DMS79 treated with DMSO at 0.1 percent for 48 hours (cell line): ENCODE measurements around the gene ARPC1A.
"Not testable (repeated sequence)": the region's sequence is repeated elsewhere in the genome, so short reads cannot be mapped to it uniquely, and the experiment has no call there.

Source experiments
- DNase-seq: peaks from one replicate; lab custom pipeline; 2025; lab: John Stamatoyannopoulos, UW

The ARPC1A gene

DNA sequence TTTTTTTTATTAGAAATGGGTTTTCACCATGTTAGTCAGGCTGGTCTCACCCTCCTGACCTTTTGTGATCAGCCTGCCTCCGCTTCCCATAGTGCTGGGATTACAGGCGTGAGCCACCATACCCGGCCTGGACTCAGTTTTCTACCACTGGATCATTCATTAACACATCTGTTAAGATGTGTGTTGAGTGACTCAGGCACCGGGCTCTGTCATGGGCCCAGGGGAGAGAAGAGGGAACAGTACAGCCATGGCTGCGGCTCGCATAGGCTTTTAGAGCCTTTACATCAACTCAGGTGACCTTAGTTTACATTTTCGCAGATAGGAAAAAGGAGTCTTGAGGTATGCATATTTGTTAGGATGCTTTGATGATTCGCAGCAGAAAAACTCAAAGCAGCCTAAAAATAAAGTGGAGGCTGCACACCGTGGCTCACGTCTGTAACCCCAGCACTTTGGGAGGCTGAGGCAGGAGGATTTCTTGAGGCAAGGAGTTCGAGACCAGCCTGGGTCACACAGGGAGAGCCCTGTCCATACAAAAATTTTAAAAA lies 45.8 kb downstream of the ARPC1A start:
- no peak for DNase-seq

DNA sequence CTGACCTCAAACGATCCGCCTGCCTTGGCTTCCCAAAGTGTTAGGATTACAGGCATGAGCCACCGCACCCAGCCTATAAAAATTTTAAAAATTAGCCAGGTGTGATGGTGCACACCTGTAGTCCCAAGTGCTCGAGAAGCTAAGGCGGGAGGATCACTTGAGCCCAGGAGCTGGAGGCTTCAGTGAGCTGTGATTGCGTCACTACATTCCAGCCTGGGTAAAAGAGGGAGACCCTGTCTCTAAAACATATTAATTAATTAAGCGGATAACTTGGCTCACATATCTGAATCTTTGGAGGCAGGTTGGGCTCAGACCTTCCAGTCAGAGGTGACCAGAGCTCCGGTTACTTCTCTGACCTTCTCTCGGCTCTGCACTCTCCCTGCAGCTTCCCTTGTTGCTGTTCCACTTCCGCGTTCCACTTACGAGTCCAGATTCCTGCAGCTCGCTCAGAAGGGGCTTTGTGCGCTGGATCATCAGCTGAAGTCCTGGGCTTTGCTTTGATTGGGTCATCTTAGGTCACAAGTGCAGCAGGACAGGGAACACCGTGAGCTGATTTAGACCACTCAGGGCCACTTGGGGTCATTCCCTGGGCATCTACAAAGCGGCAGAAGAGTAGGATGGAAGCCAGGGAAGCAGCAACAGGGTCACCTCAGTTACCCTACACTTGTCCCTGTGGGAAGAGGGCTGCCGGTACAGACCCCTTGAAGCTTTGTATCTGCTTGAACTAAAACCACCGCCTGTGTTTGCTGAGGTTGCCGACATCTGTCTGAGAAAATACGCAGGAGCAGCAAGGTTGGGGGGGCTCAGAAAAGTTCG lies 46.8 kb downstream of the ARPC1A start:
- DNase-seq: peak; percentile 78

DNA sequence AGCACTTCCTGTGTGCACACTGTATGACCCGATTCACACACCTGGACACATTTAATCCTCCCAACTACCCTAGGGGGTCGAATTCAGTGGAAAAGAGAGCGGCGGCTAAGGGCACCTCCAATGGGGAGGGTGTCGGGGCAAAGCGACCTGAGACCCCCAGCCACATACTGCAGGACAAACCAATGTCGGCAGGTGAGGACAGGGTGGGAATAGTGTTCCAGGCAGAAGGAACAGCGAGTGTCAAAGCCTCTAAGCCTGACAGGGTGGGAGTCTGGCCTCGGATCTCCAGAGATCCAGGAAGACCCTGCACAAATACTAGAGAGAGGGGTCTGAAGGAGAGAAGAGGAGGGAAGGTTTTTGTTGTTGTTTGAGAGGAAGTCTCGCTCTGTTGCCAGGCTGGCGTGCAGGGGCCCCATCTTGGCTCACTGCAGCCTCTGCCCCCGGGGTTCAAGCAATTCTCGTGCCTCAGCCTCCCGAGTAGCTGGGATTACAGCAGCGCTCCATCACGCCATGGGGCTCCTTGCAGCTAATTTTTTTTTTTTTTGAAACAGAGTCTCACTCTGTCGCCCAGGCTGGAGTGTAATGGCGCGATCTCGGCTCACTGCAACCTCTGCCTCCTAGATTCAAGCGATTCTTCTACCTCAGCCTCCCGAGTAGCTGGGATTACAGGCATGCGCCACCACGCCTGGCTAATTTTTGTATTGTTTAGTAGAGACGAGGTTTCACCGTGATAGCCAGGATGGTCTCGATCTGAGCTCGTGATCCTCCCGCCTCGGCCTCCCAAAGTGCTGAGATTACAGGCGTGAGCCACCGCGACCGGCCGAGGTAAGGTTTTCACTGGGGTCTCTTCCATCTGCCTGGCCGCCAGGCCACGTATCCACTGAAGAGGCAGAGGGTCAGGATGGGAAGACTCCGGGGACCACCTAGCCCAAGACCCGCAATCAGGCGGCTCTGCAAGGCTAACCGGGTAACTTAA lies 47.7 kb downstream of the ARPC1A start:
- DNase-seq: no peak

DNA sequence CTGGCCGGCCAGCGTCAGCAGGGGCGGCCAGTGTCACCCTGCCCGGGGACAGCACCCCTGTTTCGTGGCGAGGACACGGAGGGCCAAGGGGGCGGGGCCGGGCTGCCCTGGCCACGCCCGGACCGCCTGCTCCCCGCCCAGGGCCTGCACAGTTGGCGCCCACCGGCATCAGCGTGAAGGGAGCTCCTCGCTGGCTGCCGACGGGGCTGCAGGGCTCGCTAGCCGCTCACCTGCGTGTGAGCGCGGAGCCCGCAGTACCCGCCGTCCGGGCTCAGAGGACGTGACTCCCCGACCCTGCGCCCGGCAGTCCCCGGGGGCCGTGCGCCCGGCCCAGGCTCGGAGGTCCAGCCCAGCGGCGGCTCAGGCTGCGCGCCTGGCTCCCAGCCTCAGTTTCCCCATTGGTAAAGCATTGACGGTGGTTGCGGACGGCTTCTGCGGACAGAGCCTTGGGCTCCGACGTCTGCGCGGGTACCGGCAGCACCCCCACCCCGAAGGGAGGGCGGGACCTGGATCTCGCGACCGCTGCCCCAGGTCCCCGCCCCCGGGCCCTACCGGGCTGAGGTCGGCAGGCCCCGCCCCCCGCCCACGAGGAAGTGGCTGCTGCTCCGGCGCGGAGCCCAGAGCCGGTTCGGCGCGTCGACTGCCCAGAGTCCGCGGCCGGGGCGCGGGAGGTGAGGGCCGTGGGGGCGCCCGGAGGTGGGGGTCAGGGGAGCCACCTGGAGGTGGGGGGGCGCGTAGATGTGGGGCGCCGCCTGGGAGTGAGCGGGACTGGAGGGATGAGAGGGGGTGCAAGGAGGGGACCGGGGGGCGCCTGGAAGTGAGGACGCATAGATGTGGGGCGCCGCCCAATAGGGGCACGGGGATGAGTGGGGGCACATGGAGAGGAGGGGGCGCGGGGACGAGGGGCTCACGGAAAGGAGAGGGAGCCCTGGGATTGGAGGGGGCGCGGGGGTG lies 48.7 kb downstream of the ARPC1A start, which contains the start of gene ARPC1B:
ARPC1B (plus strand) TSS at position 620 of the 954 bp plus-strand sequence. CDS start 10,985 bp downstream, outside the sequence.
- peak; percentile 9 for DNase-seq

DNA sequence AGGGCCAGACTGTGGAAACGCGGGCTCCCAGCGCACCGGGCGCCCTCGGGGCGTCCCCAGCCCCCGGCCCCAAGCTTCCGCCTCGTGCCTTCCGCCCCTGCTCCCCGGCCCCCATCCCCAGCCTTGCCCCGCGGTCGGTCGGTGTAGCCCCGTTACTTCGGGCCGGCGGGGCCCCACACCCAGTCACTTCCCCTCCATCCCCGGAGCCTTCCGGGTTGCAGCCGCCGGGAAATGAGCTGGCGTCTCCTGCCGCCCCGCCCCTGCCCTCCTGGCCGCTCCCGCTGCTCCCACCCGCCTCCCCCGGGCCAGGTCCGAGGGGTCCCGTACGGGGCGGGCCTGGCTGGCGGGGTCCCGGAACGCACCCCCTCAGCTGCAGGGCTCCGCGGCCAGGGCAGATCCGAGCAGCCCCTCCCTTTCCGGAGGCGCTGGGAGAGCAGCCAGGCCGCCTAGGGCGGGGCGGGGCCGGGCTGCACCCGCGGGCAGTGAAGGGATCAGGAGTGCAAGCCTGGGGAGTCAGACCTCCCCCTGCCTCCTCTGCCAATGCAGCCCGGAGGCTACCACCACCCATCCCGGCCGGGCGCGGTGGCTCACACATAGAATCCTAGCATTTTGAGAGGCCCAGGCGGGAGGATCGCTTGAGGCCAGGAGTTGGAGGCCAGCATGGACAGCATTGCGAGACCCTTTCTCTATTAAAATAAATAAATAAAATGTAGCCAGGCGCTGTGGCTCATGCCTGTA lies 49.5 kb downstream of the ARPC1A start:
- peak; percentile 33 for DNase-seq

DNA sequence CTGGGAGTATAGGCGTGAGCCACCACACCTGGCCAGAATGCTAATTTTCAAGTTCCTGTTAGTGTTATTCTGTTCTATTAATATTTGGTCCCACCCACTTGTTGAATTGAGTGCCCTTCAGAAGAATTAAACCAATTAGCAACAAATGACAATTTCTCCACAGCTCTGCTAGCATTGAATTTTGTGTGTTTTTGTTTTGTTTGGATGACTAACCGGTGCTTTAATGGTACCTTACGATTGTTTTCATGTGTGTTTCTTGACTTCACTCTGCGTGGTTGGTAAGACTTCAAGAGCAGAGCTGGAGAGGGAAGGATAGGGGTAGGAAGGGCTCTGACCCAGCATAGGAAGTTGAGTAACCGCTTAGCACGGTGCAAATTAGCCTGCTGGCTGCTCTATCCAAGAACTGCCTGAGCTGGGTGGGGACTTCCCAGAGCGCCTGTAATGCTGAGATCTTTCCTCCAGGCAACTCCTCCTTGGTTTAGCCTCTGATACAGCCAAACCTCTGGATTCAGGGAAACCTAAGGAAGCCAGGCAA lies 53.4 kb downstream of the ARPC1A start:
- DNase-seq: no peak

DNA sequence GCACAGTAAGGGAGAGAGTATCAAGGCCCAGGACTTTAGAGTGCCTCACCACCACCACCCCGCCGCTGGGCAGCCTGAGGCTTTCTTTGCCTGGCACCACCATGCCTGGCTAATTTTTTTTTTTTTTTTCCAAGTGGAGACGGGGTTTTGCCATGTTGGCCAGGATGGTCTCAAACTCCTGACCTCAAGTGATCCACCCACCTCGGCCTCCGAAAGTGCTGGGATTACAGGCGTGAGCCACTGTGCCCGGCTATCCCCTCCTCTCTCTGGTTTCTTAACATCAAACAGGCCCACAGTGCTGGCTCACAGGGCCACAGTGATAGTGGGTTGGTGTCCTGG lies 54.0 kb downstream of the ARPC1A start:
- DNase-seq: not testable (repeated sequence)

DNA sequence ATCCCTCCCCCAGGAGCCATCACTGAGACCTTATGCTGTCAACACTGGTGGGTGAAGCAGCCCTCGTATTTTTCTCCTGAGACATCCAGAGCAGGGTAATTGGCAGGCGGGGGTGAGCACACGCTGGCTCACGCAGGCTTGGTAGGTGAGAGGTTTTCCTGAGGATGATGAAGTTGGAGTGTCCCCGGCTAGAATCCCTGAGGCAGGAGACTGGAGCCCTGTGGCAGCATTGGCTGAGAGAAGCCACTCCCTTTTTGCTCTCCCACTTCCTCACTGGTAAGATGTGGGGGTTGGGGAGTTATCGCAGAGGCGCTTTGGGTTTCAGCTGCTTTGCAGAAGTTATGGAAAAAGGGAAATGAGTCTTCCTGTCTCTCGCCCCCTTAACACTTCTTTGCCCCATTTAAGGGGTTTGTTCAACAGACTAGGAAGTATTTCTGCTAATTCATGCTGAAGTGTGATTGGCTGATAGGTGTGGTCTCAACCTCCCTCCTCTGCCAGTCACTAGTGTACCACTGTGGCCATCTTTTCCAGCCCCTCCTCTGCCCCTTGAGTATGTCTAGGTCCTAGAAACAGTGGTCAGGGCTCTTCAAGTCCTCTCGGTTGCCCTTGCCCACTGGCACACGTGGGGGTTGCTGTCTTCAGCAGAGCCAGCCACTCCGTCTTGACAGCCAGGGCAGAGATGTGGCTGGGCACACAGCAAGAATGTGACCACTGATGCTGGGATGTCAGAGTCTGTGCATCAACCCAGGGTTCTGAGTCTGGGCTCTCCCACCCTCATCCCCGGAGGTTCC lies 54.5 kb downstream of the ARPC1A start:
- DNase-seq: no peak

DNA sequence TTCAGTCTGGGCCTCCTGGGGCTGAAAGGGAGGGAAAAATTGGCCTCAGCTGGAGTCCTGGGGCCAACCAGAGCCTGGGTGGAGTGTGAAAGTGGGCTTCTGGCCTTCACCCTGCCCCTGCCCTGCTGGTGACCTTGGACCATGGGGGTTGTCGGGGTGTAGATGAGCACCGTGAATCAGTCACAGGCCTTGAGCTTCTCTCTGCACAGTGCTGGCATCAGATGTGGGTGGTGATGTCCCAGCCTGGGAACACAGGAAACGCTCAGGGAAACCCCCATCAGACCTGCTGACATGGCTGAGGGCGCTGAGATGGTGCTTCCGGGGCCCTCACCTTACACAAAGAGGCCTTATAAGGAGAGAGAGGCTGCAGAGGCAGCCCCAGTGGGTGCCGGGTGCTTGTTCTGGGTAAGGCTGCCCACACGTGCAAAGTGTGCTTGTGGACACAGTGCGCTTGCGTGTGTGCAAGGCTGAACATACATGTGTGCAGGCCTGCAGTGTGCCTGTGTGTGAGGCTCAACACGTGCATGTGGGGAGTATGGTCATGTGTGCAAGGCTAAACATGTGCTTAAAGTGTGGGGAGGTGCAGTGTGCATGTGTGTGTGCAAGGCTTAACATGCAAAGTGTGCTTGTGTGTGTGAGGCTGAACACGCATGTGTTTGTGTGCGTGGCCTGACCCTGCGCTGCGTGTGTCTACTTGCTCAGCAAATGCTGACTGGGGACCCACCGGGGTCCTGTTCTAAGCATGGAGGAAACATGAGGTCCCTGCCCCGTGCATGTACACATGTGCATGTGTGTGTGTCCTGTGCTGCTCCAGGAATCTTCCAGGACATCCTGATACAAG lies 55.3 kb downstream of the ARPC1A start:
- DNase-seq: no peak

DNA sequence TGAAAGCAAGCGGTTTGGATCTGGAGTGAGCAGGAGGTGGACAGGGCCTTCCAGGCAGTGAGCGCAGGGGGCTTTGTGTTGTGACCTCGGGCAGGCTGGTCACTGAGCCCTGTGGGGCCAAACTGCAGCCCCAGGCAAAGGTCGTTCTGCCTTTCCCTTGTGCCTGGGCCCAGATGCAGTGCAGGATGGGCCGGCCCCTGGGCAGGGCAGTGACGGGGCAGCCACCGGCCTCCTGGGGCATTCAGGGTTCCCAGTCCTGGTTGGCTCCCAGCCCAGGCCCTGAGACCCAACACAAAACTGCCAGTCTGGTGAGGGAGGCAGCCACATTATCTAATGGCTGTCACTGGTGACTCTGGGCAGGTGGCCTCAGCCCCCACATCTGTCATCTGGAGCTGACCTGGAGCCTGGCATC lies 56.0 kb downstream of the ARPC1A start:
- DNase-seq: no peak

DNA sequence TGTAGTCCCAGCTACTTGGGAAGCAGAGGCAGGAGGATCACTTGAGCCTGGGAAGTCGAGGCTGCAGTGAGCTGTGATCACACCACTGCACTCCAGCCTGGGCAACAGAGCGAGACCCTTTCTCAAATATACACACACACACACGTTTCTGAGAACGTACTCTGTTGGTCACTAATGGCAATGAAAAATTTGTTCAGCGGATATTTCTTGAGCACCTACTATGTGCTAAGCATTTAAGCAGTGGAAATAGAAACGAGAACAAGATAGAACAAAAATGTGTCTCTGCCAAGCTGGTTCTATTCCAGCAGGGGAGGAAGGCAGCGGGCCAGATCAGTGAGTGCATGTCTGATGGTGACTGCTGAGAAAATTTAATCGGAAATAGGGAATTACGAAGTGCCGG lies 57.5 kb downstream of the ARPC1A start:
- DNase-seq: no peak

DNA sequence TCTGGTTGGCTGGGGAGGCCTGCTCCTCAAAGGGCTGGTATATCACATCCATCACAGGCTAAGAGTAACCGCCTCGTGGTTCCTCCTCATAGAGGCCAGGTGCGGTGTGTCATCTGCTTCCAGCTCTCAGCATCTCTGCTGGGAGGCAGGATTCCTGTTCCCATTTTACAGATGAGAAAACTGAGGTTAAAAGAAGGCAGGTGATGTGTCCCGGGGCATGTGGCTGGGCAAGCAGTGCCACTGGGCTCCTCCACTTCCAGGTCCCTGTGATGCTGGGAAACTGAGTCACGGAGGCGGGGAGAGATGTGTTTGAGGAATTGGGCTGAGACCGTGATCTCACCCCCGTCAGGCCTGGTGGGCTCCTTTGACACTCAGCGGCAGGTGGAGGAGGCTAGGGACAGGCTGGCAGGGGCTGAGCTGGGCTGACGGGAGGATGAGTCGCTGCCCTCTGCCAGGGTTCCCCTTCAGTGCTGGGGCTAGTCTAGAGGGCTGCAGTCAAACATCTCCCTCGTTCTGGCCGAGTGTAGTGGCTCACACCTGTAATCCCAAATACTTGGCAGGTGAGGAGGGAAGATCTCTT lies 58.2 kb downstream of the ARPC1A start:
- no peak for DNase-seq

DNA sequence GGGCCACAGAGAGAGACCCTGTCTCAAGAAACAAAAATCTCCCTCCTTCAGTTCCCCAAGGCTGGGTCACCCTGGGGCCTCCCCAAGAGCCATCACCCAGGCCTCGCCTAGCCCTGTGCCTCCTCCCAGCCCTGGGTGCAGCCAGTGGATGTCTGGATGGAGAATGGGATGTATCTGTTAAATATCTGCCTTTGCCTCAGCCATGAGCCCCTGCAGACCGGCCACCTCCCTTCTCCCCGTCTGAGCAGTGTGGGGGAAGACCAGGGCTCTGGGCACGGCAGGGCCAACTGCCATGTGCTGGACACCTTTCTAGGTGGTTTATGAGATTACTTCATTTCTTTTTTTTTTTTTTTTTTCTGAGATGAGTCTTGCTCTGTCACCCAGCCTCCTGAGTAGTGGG lies 58.8 kb downstream of the ARPC1A start:
- DNase-seq: no peak

DNA sequence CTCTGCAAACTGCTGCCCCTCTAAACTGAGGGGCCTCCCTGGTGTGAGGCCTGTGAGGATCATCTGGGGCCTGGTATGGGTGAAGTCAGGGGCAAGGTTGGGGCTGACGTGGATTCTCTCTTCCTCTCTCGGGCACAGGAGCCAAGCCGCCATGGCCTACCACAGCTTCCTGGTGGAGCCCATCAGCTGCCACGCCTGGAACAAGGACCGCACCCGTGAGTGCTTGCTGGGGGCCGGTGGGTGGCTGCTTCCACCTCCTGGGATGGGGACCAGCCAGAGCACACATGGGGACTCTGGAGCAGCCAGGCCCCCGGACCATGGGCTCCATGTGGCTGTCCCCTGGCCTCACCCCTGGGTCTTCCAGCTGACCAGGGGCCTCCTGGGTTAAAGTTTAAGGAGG lies 59.9 kb downstream of the ARPC1A start:
- no peak for DNase-seq

DNA sequence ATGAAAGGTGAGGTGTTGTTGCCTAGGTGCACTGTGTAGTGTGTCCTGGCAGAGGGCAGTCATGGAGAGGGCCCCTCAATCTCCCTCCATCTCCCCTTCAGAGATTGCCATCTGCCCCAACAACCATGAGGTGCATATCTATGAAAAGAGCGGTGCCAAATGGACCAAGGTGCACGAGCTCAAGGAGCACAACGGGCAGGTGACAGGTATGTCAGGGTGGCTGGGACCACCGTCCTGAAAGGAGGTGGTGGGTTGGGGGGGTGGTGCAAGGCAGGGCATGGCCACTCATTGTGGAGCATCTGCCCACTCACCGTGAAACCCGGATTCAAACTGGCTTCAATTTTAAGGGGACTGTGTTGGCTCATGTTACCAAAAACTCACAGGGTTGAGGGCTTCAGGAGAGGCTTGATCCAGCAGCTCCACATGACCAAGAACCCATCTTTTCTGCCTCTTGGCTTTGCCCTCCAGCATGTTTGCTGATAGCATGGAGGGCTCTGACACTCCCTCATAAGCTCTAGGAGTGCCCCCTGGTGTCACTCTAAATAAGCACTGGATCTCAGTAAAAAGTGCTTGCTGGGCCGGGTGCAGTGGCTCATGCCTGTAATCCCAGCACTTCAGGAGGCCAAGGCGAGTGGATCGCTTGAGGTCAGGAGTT lies 61.0 kb downstream of the ARPC1A start:
- no peak for DNase-seq

DNA sequence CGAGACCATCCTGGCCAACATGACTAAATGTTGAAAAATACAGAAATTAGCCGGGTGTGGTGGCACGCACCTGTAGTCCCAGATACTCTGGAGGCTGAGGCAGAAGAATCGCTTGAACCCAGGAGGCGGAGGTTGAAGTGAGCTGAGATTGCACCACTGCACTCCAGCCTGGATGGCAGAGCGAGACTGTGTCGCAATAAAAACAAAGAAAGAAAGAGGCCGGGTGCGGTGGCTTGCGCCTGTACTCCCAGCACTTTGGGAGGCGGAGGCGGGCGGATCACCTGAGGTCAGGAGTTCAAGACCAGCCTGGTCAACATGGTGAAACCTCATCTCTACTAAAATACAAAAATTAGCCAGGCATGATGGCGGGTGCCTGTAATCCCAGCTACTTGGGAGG lies 61.5 kb downstream of the ARPC1A start:
- DNase-seq: not testable (repeated sequence)

DNA sequence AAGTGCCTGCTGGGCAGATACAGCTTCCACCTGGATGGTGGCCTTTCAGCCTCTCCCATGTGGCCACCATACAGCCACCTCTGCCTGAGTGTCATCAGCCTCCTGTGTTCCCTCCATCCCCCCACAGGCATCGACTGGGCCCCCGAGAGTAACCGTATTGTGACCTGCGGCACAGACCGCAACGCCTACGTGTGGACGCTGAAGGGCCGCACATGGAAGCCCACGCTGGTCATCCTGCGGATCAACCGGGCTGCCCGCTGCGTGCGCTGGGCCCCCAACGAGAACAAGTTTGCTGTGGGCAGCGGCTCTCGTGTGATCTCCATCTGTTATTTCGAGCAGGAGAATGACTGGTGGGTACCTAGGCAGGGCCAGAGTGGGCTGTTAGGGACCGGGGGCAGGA lies 62.2 kb downstream of the ARPC1A start:
- no peak for DNase-seq

DNA sequence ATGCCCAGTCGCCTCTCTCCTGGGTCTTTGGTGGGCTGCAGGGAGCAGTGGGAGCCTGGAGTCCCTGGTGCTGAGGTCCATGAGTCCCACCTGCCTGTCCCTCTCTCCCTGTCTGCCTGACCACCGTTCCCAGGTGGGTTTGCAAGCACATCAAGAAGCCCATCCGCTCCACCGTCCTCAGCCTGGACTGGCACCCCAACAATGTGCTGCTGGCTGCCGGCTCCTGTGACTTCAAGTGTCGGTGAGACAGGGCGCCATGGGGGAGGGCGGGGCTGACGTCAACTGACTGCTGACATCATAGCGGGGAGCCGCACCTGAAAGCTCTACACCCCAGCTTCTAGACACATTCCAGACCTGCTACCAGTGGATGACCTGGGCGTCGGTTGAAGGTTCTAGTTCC lies 64.1 kb downstream of the ARPC1A start:
- no peak for DNase-seq
